Endothelial cell of umbilical vein (primary cell): ENCODE measurements around the gene ACBD6. TPM values are rescaled to one million over a fixed set of nuclear protein-coding genes. Genes with fewer than 3 reads are reported as not detected.

Source experiments
- BruUV-seq: library from RNA; stranded (reverse); fragments of 400-500 nt; replicated peaks from 2 replicates; lab custom pipeline; 2021; lab: Mats Ljungman, UMichigan
- CTCF ChIA-PET: fragments of 300-600, 350-600 bp; sonication (Branson Sonifier 250); formaldehyde crosslinking; loops from one replicate; lab custom pipeline; 2021; ENCODE audit warnings: antibody characterized with exemption, inconsistent platforms; lab: Charles Lee
- POLR2A ChIA-PET: fragments of 300-600, 350-600 bp; sonication (Branson Sonifier 250); formaldehyde crosslinking; loops from one replicate; lab custom pipeline; 2021; ENCODE audit warnings: antibody characterized with exemption, inconsistent platforms; lab: Charles Lee
- DNase-seq: peaks from one replicate; pipeline ENCODE4 v3.0.0-alpha.2; 2011; ENCODE audit warnings: low read depth, low spot score
- FAIRE-seq: peaks from 2 replicates; lab custom pipeline; 2011; peaks lifted over from hg19 to GRCh38; lab: Jason Lieb, UNC
- H2AFZ ChIP-seq: 2 replicates; pipeline ENCODE4 v1.6.0; 2012; ENCODE audit warnings: low read depth, low read length, control low read depth, inconsistent platforms
- H3K27ac ChIP-seq: 2 replicates; pipeline ENCODE4 v1.5.1; 2011; ENCODE audit warnings: low read depth, mild to moderate bottlenecking, control low read depth, low read length, moderate library complexity; ENCODE audit not compliant: insufficient read depth
- H3K27me3 ChIP-seq, 2 experiments: 2 replicates each; pipeline versions ENCODE4 v1.6.0 to v1.6.1; 2011; ENCODE audit warnings: low read length in 2 of 2, mixed read lengths in 1 of 2; ENCODE audit not compliant: control insufficient read depth in 2 of 2, insufficient read depth in 2 of 2
- H3K36me3 ChIP-seq, 2 experiments: 2 replicates in 1 of 2; 3 replicates in 1 of 2; pipeline ENCODE4 v1.5.1; 2011; ENCODE audit warnings: low read length in 2 of 2, mild to moderate bottlenecking in 1 of 2, moderate library complexity in 1 of 2; ENCODE audit not compliant: control insufficient read depth in 2 of 2, insufficient read depth in 2 of 2; ENCODE audit errors: extremely low read depth in 1 of 2
- H3K4me1 ChIP-seq: 3 replicates; pipeline ENCODE4 v1.5.1; 2011; ENCODE audit warnings: mild to moderate bottlenecking, low read length; ENCODE audit not compliant: control insufficient read depth, insufficient read depth; ENCODE audit errors: extremely low read depth
- H3K4me2 ChIP-seq: 2 replicates; pipeline ENCODE4 v1.6.1; 2011; ENCODE audit warnings: low read length, control low read depth, mixed read lengths; ENCODE audit not compliant: insufficient read depth
- H3K4me3 ChIP-seq, 3 experiments: fragments of 200-600 bp in 1 of 3; sonication (generic), shearing (Covaris generic) in 1 of 3; replicated peaks in 1 of 3; 2 replicates each; pipeline ENCODE4 v1.5.1; 2011 to 2016; ENCODE audit warnings: control low read depth in 3 of 3, low read length in 3 of 3, mild to moderate bottlenecking in 2 of 3, inconsistent platforms in 1 of 3, low read depth in 1 of 3, moderate library complexity in 1 of 3; ENCODE audit not compliant: insufficient read depth in 1 of 3
- H3K79me2 ChIP-seq: 2 replicates; pipeline ENCODE4 v1.6.0; 2012; ENCODE audit warnings: low read length, inconsistent platforms; ENCODE audit not compliant: control insufficient read depth, insufficient read depth
- H3K9ac ChIP-seq: replicated peaks from 2 replicates; pipeline ENCODE3; 2011; ENCODE audit warnings: low read length, control low read depth; ENCODE audit not compliant: insufficient read depth; ENCODE audit errors: extremely low read depth
- H3K9me1 ChIP-seq: replicated peaks from 3 replicates; pipeline ENCODE4 v1.6.0; 2011; ENCODE audit warnings: mild to moderate bottlenecking, low read length; ENCODE audit not compliant: control insufficient read depth, insufficient read depth; ENCODE audit errors: extremely low read depth
- H3K9me3 ChIP-seq: replicated peaks from 2 replicates; pipeline ENCODE4 v1.5.1; 2012; ENCODE audit warnings: low read length, inconsistent platforms; ENCODE audit not compliant: control insufficient read depth, insufficient read depth
- H4K20me1 ChIP-seq: replicated peaks from 2 replicates; pipeline ENCODE3; 2011; ENCODE audit warnings: mild to moderate bottlenecking, low read length; ENCODE audit not compliant: control insufficient read depth, insufficient read depth; ENCODE audit errors: extremely low read depth
- EZH2 ChIP-seq: IDR thresholded peaks from 2 replicates; pipeline ENCODE4 v1.6.1; 2012; ENCODE audit warnings: borderline replicate concordance, low read depth, mild to moderate bottlenecking, moderate library complexity, low read length, inconsistent platforms; ENCODE audit not compliant: severe bottlenecking
- FOS ChIP-seq: IDR thresholded peaks from 2 replicates; pipeline ENCODE4 v1.6.1; 2011; ENCODE audit warnings: mild to moderate bottlenecking, low read length, moderate library complexity, borderline replicate concordance; ENCODE audit not compliant: insufficient read depth
- GATA2 ChIP-seq: IDR thresholded peaks from 2 replicates; pipeline ENCODE4 v1.7.0; 2011; ENCODE audit warnings: low read depth, mild to moderate bottlenecking, moderate library complexity, mixed read lengths, low read length; ENCODE audit not compliant: insufficient read length, insufficient read depth
- JUN ChIP-seq: IDR thresholded peaks from 2 replicates; pipeline ENCODE4 v1.6.1; 2011; ENCODE audit warnings: borderline replicate concordance, low read depth; ENCODE audit not compliant: insufficient read length, insufficient read depth
- MAX ChIP-seq: IDR thresholded peaks from 2 replicates; pipeline ENCODE4 v1.6.1; 2011; ENCODE audit not compliant: insufficient read depth, insufficient read length
- MYC ChIP-seq: IDR thresholded peaks from one replicate; pipeline ENCODE4 v1.6.1; 2011; ENCODE audit warnings: mild to moderate bottlenecking, low read depth, low read length
- POLR2A ChIP-seq: IDR thresholded peaks from 2 replicates; pipeline ENCODE4 v1.6.1; 2012; ENCODE audit warnings: low read depth, mild to moderate bottlenecking, control low read depth, low read length
- POLR2AphosphoS5 ChIP-seq: IDR thresholded peaks from 2 replicates; pipeline ENCODE4 v1.6.1; 2012; ENCODE audit warnings: low read depth, mild to moderate bottlenecking, control low read depth, low read length, moderate library complexity; ENCODE audit not compliant: insufficient read depth
- dilution Hi-C: fragments of 300-500 bp; cut with MboI; formaldehyde crosslinking; loops from one replicate; pipeline ENCODE4 v1.15.0; 2019; ENCODE audit warnings: low sequenced_read_pairs; ENCODE audit not compliant: extremely low pct_ligation_motif_present
- intact Hi-C: fragments of 100-400 bp; cut with micrococcal nuclease; formaldehyde crosslinking; loops from one replicate; pipeline ENCODE4 v1.10.0; 2022
- polyA plus RNA-seq, 4 experiments: library from polyadenylated mRNA; depleted of rRNA in 3 of 4; stranded (reverse) in 3 of 4; unstranded in 1 of 4; fragments of >200 nt; gene quantifications; 2 replicates each; pipeline versions ENCODE4 v1.2.1 to v1.2.3, GENCODE V29; 2011 to 2012; ENCODE audit warnings: missing spikeins in 1 of 4
- total RNA-seq: library from RNA; stranded (reverse); gene quantifications from 2 replicates; pipeline ENCODE4 v1.2.3, GENCODE V29; 2021
- TF ChIP-seq, protein P1 (sequence below), 2 donors: IDR thresholded peaks; 1 replicate in 1 of 2; 2 replicates in 1 of 2; pipeline ENCODE4 v1.5.1; 2011; ENCODE audit warnings: low read length in 2 of 2, mild to moderate bottlenecking in 2 of 2, moderate library complexity in 2 of 2, control low read depth in 1 of 2, inconsistent platforms in 1 of 2, low read depth in 1 of 2; ENCODE audit not compliant: insufficient read depth in 1 of 2; ENCODE audit errors: extremely low read depth in 1 of 2

ACBD6 gene
- total and polyA plus RNA-seq, 2 donors (not counting 3 experiments of a cell fraction or from before 2014, with no cell fraction given), result 55.6 to 56.4 TPM

DNA sequence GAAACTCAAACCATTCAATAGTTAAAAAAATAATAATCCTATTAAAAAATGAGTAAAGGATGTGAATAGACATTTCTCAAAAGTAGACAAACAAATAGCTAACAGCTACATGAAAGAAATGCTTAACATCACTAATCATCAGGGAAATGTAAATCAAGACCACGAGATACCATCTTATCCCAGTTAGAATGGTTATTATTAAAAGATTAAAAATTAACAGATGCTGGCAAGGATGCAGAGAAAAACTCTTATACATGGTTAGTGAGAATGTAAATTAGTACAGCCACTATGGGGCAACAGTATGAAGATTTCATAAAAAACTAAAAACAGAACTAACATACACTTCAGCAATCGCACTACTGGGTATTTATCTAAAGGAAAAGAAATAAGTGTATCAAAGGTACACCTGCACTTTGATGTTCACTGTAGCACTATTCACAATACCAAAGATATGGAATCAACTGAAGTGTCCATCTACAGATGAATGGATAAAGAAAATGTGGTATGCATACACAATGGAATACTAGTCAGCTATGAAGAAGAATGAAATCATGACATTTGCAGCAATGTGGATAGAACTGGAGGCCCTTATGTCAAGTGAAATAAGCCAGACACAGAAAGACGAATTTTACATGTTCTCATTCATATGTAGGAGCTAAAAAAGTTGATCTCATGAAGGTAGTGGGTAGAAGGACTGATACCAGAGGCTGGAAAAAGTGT, 117.9 kb downstream of the ACBD6 start:
- BruUV-seq, result no TSS peak
- Histone ChIP-seq H3K79me2 (peaks cover 37% of the 10 kb centered on the region), H3K4me1 (peaks cover 4% of the 10 kb centered on the region), H3K36me3 (no peaks in the 10 kb centered on the region), H3K4me3 (no peak overlapping the region), H3K9ac (no peak overlapping the region), H3K9me3 (peaks cover 2% of the 10 kb centered on the region), H3K4me2 (no peak overlapping the region), H3K9me1 (no peaks in the 10 kb centered on the region), H2AFZ (no peak overlapping the region), H4K20me1 (no peaks in the 10 kb centered on the region), H3K27ac (no peak overlapping the region), H3K27me3 (no peaks in the 10 kb centered on the region)
- TF ChIP-seq, protein P1, sequence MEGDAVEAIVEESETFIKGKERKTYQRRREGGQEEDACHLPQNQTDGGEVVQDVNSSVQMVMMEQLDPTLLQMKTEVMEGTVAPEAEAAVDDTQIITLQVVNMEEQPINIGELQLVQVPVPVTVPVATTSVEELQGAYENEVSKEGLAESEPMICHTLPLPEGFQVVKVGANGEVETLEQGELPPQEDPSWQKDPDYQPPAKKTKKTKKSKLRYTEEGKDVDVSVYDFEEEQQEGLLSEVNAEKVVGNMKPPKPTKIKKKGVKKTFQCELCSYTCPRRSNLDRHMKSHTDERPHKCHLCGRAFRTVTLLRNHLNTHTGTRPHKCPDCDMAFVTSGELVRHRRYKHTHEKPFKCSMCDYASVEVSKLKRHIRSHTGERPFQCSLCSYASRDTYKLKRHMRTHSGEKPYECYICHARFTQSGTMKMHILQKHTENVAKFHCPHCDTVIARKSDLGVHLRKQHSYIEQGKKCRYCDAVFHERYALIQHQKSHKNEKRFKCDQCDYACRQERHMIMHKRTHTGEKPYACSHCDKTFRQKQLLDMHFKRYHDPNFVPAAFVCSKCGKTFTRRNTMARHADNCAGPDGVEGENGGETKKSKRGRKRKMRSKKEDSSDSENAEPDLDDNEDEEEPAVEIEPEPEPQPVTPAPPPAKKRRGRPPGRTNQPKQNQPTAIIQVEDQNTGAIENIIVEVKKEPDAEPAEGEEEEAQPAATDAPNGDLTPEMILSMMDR (IDR thresholded peaks at IDR 0.05; ENCODE audit: extremely low read depth in 1 of 2, insufficient read depth in 1 of 2, low read depth in 1 of 2, low read length in 2 of 2), result no peak
- no peak for TF ChIP-seq POLR2A
- TF ChIP-seq FOS, result no peak
- TF ChIP-seq POLR2AphosphoS5, result no peak
- no peak for TF ChIP-seq GATA2
- no peak for TF ChIP-seq EZH2
- no peak for TF ChIP-seq MAX
- no peak for TF ChIP-seq MYC
- TF ChIP-seq JUN, result no peak
- FAIRE-seq, result no peak
- intact Hi-C loops, result no loop called here
- ChIA-PET CTCF (no interaction called here), POLR2A (no interaction called here)
- dilution Hi-C loops, result no loop called here
- DNase-seq, result no peak
